Glomerular endothelial cell (primary cell): ENCODE results near the gene SRGAP2C. TPM values are rescaled to one million over a fixed set of nuclear protein-coding genes. Genes with fewer than 3 reads are reported as not detected.
"Not testable (repeated sequence)": the region's sequence is repeated elsewhere in the genome, so short reads cannot be mapped to it uniquely, and the experiment has no call there.

Experiments used
- DNase-seq: peaks from one replicate; pipeline ENCODE4 v3.0.0-alpha.2; 2011; ENCODE audit warnings: low read depth, low spot score; ENCODE audit errors: extremely low read depth
- total RNA-seq: library from RNA; depleted of rRNA; stranded (reverse); fragments of >200 nt; gene quantifications from 2 replicates; pipeline ENCODE4 v1.2.3, GENCODE V29; 2015

Gene SRGAP2C
- total RNA-seq, 1 donor from 2014 or later: 22.3 TPM

DNA sequence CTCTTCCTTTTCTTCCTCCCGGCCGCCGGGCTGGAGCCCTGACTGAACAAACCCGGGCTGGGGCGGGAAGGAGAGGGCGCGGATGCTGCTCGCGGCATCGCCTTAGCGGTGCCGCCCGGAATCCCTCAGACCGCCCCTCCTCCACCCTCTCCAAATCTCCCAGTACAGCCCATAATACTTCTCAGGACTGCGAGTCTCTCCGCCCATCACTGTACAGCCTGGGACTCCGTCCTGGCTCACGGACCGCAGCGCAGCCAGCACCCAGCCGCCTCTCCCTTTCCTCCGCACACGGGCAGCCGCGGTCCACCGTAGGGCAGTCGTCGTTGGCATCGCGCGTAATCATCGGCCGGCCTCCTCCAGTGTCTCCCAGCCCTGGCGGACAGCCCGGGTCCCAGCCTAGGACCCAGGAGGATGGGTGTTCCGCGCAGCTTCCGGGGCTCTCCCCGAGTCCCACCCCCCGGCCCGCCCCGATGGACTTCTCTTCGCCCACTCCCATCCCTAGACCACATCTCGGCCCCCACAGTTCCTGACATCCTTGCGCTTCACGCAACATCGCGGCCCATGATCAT lies 449 bp downstream of the SRGAP2C start:
- DNase-seq: not testable (repeated sequence)

DNA sequence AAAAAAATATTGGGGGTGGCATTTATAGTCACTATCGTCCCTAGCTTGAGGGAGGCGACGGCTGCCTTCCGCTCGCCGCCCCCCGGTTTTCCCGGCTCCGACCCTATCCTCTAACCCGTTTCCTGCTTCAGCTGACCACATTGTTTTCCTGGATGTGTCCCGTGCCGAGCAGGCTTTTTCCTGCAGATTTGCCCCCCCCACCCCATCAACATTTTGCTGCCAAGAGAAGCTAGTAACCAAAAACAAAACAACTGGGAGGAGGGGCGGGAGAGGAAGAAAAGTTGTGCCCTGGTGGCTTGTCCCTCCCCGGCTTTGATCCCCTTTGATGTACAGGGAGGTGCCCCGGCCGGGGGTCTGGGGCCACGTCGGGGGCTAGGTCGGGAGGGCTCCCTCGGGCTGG lies 1.4 kb downstream of the SRGAP2C start:
- not testable (repeated sequence) for DNase-seq

DNA sequence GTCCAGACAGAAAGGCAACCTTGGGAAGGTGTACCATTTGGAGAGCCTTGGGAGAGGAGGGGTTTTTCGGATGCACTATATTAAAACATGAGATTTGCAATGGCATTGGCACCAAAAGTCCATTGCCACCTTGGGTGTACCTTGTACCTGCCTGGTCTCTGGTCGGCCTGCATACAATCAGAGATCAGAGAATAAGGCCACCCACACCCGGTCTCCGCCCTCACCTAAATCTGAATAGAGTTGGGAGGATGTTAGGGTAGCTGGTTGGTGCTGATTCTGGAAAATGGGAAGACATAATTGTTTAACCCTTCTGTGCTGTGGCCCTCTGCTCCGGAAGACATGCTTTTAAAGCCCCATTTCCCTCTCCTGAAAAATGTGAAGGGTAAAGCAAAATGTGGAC lies 3.1 kb downstream of the SRGAP2C start:
- DNase-seq: not testable (repeated sequence)

DNA sequence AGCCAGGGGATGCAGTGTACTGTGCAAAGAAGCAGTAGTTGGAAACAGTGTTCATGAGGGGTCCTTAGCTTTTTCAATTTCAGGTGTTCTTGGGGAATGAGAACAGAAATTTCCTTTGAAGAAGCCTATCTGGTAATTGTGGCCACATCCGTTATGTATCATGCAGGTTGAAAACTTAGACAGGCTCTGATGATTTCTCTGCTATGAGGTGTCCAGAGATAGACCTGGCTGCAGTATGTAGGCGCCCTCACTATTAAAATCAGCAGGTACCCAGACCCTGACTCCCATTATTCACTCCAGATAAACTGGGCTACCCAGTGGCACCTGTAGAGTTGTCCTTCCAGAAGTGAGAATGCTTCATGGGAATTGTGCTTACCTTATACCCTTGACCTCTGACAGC lies 7.7 kb downstream of the SRGAP2C start:
- DNase-seq: not testable (repeated sequence)

DNA sequence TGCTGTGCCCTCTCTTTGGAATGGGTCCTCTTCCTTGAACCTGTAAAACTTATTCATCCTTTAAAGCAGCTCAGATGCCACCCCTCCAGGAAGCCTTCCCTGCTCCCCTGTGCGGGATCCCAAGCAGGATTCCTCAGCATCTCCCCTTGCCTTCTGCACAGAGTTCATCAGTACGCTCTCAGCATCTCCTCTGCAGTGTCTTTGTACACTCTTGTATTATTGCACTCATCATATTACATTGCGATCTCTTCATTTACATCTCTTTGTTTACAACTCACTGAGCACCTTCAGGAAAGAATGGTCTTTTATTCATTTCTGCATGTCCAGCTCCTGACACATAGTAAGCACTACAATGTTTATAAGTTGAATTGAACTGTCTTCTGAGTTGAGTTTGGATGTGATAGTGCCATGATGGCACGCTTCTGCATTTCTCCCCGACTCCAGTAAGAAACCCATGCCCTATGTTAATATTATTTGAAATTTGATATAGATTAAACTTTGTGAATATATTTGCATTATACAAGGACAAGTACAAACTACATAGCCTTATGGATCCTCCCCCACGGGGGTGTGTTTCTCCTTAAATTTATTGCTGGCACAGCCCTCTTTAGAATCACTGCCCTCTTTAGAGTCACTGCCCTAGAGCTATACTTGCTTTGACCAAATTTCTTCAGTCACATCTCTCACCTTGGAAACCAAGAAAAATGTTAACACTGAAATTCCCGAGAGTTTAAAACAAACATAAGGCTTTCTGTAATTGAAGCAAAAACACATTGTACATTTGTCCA lies 12.5 kb downstream of the SRGAP2C start:
- not testable (repeated sequence) for DNase-seq

DNA sequence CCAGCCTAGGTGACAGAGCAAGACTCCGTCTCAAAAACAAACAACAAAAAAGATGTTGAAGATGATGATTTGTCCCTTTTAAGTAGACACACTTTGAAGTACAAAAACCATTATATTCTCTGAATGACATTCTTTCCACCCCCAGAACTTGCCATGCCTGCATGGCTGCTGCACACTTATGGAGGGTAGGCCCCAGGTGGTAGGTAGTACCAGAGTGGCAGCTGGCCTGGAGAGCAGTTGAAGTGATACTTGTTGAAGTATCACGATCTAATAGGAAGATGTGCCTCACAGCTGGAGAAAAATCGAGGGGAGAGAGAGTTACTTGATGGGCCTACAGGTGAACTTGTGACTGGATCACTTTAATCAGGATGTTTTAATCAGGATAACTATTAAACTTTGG lies 15.0 kb downstream of the SRGAP2C start:
- not testable (repeated sequence) for DNase-seq

DNA sequence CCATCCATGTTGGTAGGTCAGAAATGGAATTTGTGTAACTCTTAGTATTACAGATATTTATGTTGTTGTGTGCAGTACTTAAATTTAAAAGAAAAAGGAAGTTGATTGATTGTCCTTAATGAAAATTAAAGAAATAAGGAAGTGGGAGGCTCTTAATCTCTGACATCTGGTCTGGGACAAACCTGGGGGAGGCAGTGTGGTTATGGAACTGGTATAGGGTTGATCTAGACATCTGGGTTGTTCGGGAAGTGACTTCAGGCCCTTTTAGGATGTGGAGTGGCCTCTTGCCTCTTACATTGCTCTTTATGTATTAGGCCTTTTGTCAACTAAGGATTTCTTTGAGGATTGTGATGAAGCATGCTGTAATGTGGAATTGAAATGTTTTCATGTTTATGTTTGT lies 15.5 kb downstream of the SRGAP2C start:
- not testable (repeated sequence) for DNase-seq

DNA sequence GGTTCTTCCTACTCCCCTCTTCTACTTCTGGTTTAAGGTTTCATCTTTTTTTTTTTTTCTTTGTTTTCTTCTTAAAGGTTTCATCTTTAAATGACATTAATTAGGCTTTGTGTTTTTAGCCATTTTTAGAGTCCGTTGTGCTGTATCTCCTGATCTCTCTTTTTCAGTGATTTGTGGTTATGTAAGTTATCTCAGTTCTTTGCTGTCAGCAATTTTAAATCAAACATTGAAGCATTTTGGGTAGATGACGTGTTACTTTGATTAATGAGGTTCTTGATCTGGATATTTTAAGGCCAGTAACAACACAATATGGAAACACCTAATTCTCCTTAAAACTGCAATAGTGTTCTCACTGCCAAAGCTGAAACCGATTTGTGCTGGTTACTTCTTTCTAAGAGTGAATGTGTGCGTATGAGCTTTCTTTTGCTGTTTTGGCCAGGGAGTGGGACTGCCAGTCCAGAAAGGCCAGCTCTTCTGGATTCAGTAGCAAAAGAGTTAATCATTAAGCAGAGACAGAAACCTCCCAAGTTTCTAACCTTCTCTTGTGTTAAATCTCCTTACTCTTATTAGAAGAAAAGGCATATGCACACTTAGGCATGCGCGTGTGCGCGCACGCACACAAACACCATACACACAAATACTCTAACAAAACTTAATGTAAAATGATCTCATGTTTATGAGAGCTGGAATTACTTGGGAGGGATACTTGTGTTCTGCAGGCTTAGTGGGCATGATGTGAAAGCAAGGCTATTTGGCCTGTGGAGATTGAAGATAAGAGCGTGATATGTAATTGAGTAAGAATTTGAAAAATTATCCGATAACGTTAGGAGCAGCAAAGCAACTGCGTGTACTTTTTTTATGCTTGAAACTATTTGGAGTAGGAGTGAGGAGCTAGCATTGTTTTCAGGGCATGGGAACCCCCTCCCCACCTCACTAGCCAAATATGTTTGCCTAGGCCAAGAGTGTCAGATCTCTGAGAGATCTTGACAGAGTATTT lies 16.5 kb downstream of the SRGAP2C start:
- DNase-seq: not testable (repeated sequence)

DNA sequence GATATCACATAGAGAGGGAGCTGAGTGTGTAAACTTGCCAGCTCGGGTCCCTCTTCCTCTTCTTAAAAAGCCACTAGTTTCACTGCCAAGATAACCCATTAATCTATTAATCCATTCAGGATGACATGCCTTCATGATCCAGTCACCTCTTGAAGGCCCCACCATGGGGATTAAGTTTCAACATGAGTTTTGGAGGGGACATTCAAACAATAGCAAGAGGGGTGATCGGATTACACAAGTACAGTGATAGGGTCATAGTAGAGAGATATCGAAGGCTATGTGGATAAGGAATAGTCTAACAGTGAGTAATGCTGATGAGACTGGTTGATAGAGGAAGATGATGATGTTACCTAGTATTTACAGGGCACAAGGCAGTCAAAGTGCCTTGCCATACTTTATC lies 18.2 kb downstream of the SRGAP2C start:
- DNase-seq: not testable (repeated sequence)

DNA sequence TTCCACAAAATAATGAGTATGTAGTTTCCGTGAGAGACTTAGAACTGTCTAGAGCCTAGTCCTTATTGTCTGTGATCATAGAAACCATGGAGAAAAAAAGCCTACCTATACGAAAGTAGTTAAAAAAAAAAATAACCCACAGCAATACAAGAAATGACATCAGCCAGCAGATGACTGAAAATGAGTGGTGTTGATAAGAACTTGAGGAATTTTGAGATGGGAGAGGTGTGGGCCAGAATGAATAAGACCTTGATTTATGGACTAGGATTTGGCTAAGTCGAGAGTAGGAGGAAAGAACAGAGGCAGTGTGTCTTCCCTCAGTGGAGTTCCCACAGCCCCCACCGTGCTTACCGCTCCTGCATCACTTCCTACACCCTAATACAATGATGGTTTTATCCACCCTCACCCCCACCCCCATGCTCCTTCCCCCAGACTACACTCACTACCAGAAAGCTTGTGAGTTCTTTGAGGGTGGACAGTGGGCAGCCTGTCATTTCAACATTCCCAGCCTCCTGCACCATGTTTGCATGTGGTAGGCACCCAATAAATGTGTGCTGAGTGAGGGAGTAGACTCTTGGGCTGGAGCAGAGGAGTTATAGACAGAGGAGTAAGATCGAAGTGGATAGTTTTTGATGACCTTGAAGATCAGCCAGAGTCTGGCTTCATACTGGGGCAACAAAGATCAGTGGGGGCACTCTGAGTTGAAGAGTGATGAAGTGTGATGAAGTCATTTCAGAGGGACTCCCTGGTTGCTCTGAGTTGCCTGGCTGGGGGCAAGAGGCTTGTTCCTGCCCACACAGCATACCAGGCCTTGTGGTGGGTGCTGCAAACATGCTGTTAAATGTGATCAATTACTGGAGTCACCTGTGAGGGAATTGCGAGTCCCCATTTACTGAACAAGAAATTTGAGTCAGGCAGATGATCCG lies 21.3 kb downstream of the SRGAP2C start:
- not testable (repeated sequence) for DNase-seq

DNA sequence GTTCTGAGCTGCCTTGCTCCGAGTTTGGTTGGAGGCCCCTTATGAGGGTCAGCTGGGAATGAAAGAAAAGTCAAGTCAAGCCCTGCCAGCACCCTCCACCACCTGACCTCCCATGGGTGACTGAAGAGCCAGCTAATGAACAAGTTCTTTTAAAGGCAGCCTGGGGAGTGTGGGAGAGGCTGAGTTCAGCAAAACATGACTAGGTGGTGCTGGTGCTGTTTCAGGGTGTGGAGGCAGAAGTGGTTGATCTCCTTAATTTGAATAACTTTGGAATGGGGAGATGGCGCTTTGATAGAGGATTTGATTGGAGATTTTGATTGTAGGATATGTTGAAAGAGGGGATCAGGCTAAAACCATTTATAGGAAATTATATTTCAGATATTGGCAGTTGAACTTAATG lies 22.6 kb downstream of the SRGAP2C start:
- DNase-seq: not testable (repeated sequence)

DNA sequence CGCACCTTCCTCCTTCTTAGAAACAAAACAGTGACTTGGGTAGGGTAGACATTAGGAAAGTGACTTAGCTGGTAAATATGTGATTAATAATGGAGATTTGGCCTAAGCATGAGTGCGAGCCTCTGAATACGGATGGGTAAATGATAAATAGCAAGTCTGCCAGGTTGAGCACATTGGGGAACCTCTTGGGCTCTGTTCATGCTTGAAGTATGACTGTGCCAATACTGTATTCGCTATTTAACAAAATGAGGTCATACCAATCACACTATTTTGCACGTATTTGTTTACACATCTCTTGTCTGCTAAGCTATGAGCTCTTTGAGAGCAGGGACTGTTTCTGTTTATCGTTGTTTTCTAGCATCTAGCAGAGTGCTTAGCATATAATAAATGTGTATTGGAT lies 23.6 kb downstream of the SRGAP2C start:
- not testable (repeated sequence) for DNase-seq

DNA sequence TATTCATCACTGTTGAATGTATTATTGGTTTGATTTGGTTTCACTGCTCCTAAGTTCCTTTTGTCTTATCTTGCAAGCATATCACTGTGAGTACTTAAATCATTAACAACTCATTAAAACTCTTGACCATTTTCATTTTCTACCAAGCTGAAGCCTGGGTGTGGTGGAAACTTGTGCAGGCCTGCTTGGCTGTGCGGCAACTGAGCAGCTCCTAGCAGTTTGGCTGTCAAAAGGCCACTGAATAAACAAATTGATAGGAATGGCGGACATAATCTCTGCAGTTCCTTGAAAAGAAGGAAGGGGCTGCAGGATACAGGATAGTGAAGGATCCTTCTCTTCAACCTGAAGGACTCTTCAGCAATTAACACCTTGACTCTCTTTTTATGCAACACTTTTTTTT lies 26.0 kb downstream of the SRGAP2C start:
- DNase-seq: not testable (repeated sequence)

DNA sequence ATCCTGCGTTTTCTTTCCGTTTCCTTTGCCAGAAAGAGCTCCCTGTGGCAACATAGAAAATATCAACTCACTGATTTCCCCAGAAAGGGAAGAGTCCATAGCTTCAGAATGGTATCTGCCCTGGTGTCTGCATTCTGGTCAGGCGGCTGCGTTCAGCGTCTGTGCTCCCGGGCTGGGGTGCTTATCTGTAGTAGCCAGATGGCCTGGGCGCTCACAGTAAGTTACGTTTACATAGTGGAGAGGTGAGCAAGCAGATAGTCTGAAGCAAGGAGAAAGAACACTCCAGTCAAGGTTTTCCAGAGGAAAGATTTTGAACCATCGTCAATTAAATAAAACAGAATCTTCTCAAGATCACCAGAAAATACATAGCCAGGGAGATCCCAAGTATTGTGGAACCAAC lies 28.7 kb downstream of the SRGAP2C start:
- not testable (repeated sequence) for DNase-seq

DNA sequence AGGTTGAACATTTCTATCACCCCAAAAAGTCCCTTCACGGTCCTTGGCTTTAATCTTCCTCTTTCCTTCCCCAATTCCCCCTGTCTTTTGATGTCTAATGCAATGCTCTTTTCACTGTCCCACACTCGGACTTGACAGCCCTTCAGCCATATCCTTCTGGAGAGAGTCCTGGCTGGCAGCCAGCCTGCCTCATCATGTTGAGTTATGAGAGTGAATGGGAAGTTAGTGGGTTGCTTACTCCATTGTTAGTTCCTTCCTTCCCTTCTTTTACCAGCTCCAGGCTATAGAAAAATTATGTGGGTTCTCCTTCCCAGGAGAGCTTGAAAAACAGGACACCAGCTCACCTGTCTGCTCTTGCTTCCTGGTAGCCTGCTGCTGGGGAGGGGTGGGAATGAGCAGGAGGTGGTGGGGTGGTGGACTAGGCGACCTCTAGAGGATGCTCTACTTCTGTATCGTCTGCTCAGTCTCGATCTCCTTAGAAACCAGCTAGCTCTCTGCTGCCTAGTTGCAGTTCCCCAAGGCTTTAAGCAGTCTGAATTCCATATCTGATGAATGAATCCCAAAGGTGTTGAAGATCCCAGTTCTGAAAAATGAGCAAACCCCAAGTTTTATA lies 29.9 kb downstream of the SRGAP2C start:
- not testable (repeated sequence) for DNase-seq

DNA sequence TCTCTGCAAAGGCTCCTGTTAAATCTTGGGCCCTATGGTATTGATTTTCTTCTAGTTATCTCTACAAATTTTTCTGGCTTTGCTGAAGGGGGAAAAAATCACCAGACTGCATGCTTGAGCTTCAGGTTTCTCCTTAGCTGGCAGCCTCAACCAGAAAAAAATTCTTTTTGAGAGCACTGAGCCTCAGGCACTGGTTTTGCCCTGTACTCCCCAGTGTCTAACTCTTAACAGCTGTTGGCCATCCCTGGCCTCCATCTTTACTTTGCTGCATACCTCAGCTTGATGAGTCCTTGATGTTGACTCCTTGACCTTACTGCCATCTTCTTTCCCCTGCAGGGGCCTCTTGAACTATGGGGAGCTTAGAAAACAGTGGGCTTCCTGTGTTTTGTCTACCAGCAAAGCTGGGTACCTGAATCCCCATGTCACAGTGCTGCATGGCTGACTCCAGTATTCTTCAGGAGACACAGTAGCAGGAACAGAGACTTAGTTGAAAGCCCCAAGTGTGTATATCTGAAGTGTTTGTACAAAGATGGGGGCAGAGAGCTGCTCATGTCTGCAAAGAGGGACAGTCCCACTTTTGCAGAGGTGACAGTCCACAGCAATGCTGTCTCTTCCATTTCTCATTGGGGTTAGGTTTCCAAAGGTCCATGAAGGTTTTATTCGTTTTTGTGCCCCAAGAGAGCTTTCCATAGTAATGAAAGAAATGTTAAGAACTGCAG lies 31.1 kb downstream of the SRGAP2C start:
- DNase-seq: not testable (repeated sequence)

DNA sequence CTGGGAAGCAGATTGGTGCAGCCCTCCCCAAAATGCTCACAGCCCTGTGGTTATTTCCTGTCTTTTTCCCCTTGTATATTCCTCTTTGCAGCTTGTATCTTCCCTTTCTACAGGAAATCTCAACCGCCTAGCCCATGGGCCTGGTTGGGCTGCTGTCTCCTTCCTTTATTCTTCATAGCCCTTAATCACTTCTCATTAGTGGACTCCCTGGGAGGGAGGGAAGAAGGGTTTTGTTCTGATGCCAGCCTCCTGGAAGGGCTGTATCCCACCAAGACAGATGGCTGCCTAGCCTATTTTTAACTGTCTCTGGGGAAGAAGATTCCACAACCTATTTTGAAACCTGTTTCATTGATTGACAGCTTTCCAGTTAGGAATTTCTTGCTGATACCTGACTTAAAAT lies 31.9 kb downstream of the SRGAP2C start:
- DNase-seq: not testable (repeated sequence)

DNA sequence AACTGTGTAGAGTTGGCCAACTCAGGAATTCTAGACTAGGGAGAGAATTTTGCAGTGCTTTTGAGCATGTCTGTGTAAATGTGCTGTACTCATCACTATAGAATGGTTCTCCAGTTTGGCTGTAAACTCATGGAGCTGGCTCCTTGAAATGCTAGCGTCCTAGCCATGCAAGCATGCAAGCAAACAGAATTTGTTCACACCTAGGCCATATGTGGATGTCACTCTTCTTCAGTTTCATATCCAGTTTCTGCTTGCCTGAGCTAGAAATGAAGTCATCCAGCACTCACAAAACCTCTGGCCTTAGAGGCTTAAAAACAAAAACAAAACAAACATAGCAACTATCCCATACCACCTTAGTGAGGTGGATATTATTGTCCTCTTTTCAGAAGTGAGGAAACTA lies 37.0 kb downstream of the SRGAP2C start:
- not testable (repeated sequence) for DNase-seq

DNA sequence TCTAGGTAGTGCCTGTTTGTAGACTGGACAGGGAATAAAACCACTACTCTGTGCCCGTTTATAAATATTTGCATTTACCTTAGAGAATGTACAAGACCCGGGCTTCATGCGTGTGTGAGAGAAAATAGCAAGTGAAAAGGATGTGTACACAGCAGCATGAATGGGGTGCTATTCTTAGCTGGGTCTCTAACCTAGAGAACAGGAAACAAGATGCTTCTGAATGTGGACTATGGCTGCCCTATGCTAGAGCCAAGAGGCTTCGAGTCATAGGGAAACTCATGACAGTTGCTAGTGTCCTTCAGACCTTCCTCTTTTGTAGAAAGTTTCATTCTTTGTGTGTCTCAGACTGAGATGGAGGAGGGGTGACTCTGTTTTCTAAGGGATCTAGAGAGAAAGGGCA lies 39.9 kb downstream of the SRGAP2C start:
- DNase-seq: not testable (repeated sequence)
